ENCODE data around the gene CAVIN4.

The CAVIN4 gene

GRCh38 chr9:100619665-100620064 is 41.8 kb downstream of the CAVIN4 start:
- Histone ChIP-seq H3K27ac (ENCODE audit: low read length) (no peak overlapping the region), H3K9me2 (replicated peaks; ENCODE audit: insufficient read depth, low read length) (no peaks in the 10 kb centered on the region), H3K79me2 (ENCODE audit: low read length) (no peaks in the 10 kb centered on the region), H3K9ac (ENCODE audit: low read length) (no peak overlapping the region), H3K9me3 (replicated peaks; ENCODE audit: insufficient read depth, low read length) (no peaks in the 10 kb centered on the region), H3K27me3 (replicated peaks; ENCODE audit: insufficient read depth, low read length) (no peaks in the 10 kb centered on the region), H3K4me1 (ENCODE audit: low read length) (no peaks in the 10 kb centered on the region), H2AFZ (ENCODE audit: low read length) (no peak overlapping the region), H3K36me3 (replicated peaks; ENCODE audit: insufficient read depth, low read length) (no peaks in the 10 kb centered on the region), H3F3A (ENCODE audit: insufficient read depth, low read length) (no peaks in the 10 kb centered on the region), H4K20me1 (ENCODE audit: insufficient read depth, low read length) (no peaks in the 10 kb centered on the region), H3K4me2 (ENCODE audit: low read depth, low read length) (no peak overlapping the region), H3K4me3 (ENCODE audit: low read length) (no peak overlapping the region)
- DNase-seq = no peak
- TF ChIP-seq, protein P1, sequence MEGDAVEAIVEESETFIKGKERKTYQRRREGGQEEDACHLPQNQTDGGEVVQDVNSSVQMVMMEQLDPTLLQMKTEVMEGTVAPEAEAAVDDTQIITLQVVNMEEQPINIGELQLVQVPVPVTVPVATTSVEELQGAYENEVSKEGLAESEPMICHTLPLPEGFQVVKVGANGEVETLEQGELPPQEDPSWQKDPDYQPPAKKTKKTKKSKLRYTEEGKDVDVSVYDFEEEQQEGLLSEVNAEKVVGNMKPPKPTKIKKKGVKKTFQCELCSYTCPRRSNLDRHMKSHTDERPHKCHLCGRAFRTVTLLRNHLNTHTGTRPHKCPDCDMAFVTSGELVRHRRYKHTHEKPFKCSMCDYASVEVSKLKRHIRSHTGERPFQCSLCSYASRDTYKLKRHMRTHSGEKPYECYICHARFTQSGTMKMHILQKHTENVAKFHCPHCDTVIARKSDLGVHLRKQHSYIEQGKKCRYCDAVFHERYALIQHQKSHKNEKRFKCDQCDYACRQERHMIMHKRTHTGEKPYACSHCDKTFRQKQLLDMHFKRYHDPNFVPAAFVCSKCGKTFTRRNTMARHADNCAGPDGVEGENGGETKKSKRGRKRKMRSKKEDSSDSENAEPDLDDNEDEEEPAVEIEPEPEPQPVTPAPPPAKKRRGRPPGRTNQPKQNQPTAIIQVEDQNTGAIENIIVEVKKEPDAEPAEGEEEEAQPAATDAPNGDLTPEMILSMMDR (IDR thresholded peaks at IDR 0.05; ENCODE audit: low read length) = no peak
- TF ChIP-seq EZH2phosphoT487 (IDR thresholded peaks at IDR 0.05; ENCODE audit: low read length) = no peak
- no peak for TF ChIP-seq EZH2 (optimal IDR thresholded peaks at IDR 0.05; ENCODE audit: low read depth, low read length)

DNA sequence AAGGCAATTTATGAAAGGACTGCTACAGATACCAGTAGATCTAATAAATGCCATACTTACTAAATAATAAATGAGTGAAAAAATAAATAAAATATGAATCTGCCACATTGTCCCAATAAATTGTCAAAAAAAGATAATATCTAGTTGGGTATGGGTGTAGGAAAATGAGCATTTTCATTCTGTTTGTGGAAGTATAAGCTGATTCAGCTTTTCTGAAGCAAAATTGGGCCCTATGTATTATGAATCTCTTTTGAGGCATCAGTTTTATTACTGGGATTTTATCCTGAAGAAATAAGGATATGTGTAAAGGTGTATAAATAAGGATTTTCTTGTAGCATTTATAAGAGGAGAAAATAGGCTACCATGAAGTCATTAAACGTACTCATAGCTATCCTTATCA is 46.1 kb downstream of the CAVIN4 start:
- Histone ChIP-seq H2AFZ (ENCODE audit: low read length) (no peak overlapping the region), H3K36me3 (replicated peaks; ENCODE audit: insufficient read depth, low read length) (no peaks in the 10 kb centered on the region), H3K27ac (ENCODE audit: low read length) (no peak overlapping the region), H3K9me2 (replicated peaks; ENCODE audit: insufficient read depth, low read length) (no peaks in the 10 kb centered on the region), H3K4me2 (ENCODE audit: low read depth, low read length) (no peak overlapping the region), H3F3A (ENCODE audit: insufficient read depth, low read length) (no peaks in the 10 kb centered on the region), H3K4me1 (ENCODE audit: low read length) (no peaks in the 10 kb centered on the region), H4K20me1 (ENCODE audit: insufficient read depth, low read length) (no peaks in the 10 kb centered on the region), H3K79me2 (ENCODE audit: low read length) (no peaks in the 10 kb centered on the region), H3K9ac (ENCODE audit: low read length) (no peak overlapping the region), H3K4me3 (ENCODE audit: low read length) (no peak overlapping the region), H3K9me3 (replicated peaks; ENCODE audit: insufficient read depth, low read length) (no peaks in the 10 kb centered on the region), H3K27me3 (replicated peaks; ENCODE audit: insufficient read depth, low read length) (no peaks in the 10 kb centered on the region)
- TF ChIP-seq EZH2 (optimal IDR thresholded peaks at IDR 0.05; ENCODE audit: low read depth, low read length) = no peak
- TF ChIP-seq, protein P1 (IDR thresholded peaks at IDR 0.05; ENCODE audit: low read length) = no peak
- no peak for TF ChIP-seq EZH2phosphoT487 (IDR thresholded peaks at IDR 0.05; ENCODE audit: low read length)
- DNase-seq = no peak

DNA sequence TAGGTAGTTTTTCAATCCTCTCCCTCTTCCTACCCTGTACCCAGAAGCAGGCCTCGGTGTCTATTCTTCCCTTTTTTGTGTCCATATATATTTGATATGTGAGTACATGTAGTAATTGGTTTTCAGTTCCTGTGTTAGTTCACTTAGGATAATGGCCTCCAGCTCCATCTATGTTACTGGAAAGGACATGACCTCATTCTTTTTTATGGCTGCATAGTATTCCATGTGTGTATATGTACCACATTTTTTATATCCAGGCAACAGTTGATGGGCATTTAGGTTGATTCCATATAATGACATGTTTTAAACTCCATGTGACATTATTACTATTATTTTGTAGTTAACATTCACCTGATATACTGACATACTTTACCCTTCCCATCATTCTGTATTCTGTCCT is 49.1 kb downstream of the CAVIN4 start:
- Histone ChIP-seq H3K4me3 (ENCODE audit: low read length) (no peak overlapping the region), H3K36me3 (replicated peaks; ENCODE audit: insufficient read depth, low read length) (no peaks in the 10 kb centered on the region), H2AFZ (ENCODE audit: low read length) (no peak overlapping the region)

More for the DNA sequence above, 49.1 kb downstream of the CAVIN4 start:
- Histone ChIP-seq H3K9me3 (replicated peaks; ENCODE audit: insufficient read depth, low read length) (no peaks in the 10 kb centered on the region), H3K4me1 (ENCODE audit: low read length) (no peaks in the 10 kb centered on the region), H3K9ac (ENCODE audit: low read length) (no peak overlapping the region), H3K79me2 (ENCODE audit: low read length) (no peaks in the 10 kb centered on the region), H3K9me2 (replicated peaks; ENCODE audit: insufficient read depth, low read length) (no peaks in the 10 kb centered on the region), H4K20me1 (ENCODE audit: insufficient read depth, low read length) (no peaks in the 10 kb centered on the region), H3K4me2 (ENCODE audit: low read depth, low read length) (no peak overlapping the region), H3K27me3 (replicated peaks; ENCODE audit: insufficient read depth, low read length) (no peaks in the 10 kb centered on the region), H3K27ac (ENCODE audit: low read length) (no peak overlapping the region), H3F3A (ENCODE audit: insufficient read depth, low read length) (no peaks in the 10 kb centered on the region)
- DNase-seq = no peak
- TF ChIP-seq EZH2phosphoT487 (IDR thresholded peaks at IDR 0.05; ENCODE audit: low read length) (no peak), EZH2 (optimal IDR thresholded peaks at IDR 0.05; ENCODE audit: low read depth, low read length) (no peak)
- TF ChIP-seq, protein P1 (IDR thresholded peaks at IDR 0.05; ENCODE audit: low read length) = no peak

Measured in MM.1S (cell line).